WTC11 (cell line): ENCODE data around the gene PIK3C2G.

Experiments
- CBFB ChIP-seq: sonication (generic); formaldehyde crosslinking; IDR thresholded peaks from 2 replicates; pipeline ENCODE4 v1.8.1; 2022; ENCODE audit warnings: mild to moderate bottlenecking, low read depth, missing genetic modification reagents
- ESRRA ChIP-seq: sonication (generic); formaldehyde crosslinking; IDR thresholded peaks from 2 replicates; pipeline ENCODE4 v1.8.1; 2022; ENCODE audit warnings: mild to moderate bottlenecking, missing genetic modification reagents, borderline replicate concordance
- GABPB1 ChIP-seq: sonication (generic); formaldehyde crosslinking; IDR thresholded peaks from 2 replicates; pipeline ENCODE4 v1.8.1; 2023; ENCODE audit warnings: mild to moderate bottlenecking, missing genetic modification reagents
- NFYB ChIP-seq: sonication (generic); formaldehyde crosslinking; conservative IDR thresholded peaks from 2 replicates; pipeline ENCODE4 v1.8.0; 2022; ENCODE audit warnings: low read depth, missing genetic modification reagents
- NR2C2 ChIP-seq: sonication (generic); formaldehyde crosslinking; IDR thresholded peaks from 2 replicates; pipeline ENCODE4 v1.8.0; 2022; ENCODE audit warnings: mild to moderate bottlenecking, missing genetic modification reagents
- ZNF138 ChIP-seq: sonication (generic); formaldehyde crosslinking; conservative IDR thresholded peaks from 2 replicates; pipeline ENCODE4 v1.8.1; 2022; ENCODE audit warnings: mild to moderate bottlenecking, moderate library complexity, missing genetic modification reagents
- ZNF219 ChIP-seq: sonication (generic); formaldehyde crosslinking; IDR thresholded peaks from 2 replicates; pipeline ENCODE4 v1.8.0; 2023; ENCODE audit warnings: missing genetic modification reagents, mild to moderate bottlenecking, borderline replicate concordance
- ZNF263 ChIP-seq: sonication (generic); formaldehyde crosslinking; IDR thresholded peaks from 2 replicates; pipeline ENCODE4 v1.8.1; 2022; ENCODE audit warnings: low read depth, mild to moderate bottlenecking, moderate library complexity, missing genetic modification reagents
- TF ChIP-seq, protein P1 (sequence below): sonication (generic); formaldehyde crosslinking; IDR thresholded peaks from 2 replicates; pipeline ENCODE4 v1.8.0; 2022; ENCODE audit warnings: mild to moderate bottlenecking, missing genetic modification reagents
- TF ChIP-seq, protein P2 (sequence below): fragments of 200-600 bp; IDR thresholded peaks from 2 replicates; pipeline ENCODE4 v1.8.0; 2022; ENCODE audit warnings: antibody characterized with exemption
- TF ChIP-seq, protein P3 (sequence below): sonication (generic); formaldehyde crosslinking; IDR thresholded peaks from 2 replicates; pipeline ENCODE4 v1.8.1; 2023; ENCODE audit warnings: mild to moderate bottlenecking, missing genetic modification reagents

DNA sequence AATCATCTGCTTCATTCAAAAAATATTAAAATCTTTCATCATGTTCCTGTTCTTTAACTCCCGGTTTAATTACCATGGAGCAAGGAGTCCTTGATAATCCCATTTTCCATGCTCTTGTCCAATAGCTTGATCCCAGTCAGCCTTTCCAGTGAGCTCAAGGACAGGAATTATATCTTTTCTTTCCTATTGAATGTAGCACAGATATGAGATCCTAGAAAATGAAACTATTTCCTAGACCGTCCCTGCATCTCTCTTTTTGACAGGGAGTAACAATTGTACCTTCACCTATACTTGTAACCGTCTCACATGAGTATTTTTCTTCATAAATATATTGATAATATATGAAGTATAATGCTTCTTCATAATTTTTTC is 35.6 kb downstream of the PIK3C2G start:
- TF ChIP-seq, protein P1, sequence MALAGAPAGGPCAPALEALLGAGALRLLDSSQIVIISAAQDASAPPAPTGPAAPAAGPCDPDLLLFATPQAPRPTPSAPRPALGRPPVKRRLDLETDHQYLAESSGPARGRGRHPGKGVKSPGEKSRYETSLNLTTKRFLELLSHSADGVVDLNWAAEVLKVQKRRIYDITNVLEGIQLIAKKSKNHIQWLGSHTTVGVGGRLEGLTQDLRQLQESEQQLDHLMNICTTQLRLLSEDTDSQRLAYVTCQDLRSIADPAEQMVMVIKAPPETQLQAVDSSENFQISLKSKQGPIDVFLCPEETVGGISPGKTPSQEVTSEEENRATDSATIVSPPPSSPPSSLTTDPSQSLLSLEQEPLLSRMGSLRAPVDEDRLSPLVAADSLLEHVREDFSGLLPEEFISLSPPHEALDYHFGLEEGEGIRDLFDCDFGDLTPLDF (CRISPR knock-in tag) = no peak
- TF ChIP-seq, protein P2, sequence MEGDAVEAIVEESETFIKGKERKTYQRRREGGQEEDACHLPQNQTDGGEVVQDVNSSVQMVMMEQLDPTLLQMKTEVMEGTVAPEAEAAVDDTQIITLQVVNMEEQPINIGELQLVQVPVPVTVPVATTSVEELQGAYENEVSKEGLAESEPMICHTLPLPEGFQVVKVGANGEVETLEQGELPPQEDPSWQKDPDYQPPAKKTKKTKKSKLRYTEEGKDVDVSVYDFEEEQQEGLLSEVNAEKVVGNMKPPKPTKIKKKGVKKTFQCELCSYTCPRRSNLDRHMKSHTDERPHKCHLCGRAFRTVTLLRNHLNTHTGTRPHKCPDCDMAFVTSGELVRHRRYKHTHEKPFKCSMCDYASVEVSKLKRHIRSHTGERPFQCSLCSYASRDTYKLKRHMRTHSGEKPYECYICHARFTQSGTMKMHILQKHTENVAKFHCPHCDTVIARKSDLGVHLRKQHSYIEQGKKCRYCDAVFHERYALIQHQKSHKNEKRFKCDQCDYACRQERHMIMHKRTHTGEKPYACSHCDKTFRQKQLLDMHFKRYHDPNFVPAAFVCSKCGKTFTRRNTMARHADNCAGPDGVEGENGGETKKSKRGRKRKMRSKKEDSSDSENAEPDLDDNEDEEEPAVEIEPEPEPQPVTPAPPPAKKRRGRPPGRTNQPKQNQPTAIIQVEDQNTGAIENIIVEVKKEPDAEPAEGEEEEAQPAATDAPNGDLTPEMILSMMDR = no peak
- no peak for TF ChIP-seq ZNF219
- TF ChIP-seq, protein P3, sequence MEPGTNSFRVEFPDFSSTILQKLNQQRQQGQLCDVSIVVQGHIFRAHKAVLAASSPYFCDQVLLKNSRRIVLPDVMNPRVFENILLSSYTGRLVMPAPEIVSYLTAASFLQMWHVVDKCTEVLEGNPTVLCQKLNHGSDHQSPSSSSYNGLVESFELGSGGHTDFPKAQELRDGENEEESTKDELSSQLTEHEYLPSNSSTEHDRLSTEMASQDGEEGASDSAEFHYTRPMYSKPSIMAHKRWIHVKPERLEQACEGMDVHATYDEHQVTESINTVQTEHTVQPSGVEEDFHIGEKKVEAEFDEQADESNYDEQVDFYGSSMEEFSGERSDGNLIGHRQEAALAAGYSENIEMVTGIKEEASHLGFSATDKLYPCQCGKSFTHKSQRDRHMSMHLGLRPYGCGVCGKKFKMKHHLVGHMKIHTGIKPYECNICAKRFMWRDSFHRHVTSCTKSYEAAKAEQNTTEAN (CRISPR knock-in tag) = no peak
- no peak for TF ChIP-seq ZNF138 (CRISPR knock-in tag)
- no peak for TF ChIP-seq GABPB1 (CRISPR knock-in tag)
- no peak for TF ChIP-seq ESRRA (CRISPR knock-in tag)
- TF ChIP-seq NFYB = no peak
- no peak for TF ChIP-seq NR2C2 (CRISPR knock-in tag)
- TF ChIP-seq ZNF263 (CRISPR knock-in tag) = no peak
- no peak for TF ChIP-seq CBFB (CRISPR knock-in tag)
